OCI-LY1 (cell line): ENCODE data around the gene TMEM88.

Source experiments
- EZH2 ChIP-seq: fragments of 200-600 bp; sonication (generic), shearing (Covaris generic); IDR thresholded peaks from 2 replicates; pipeline ENCODE4 v1.8.0; 2017; ENCODE audit warnings: borderline replicate concordance, mixed run types, mild to moderate bottlenecking, antibody characterized with exemption, low read length, moderate library complexity, mixed read lengths
- TF ChIP-seq, protein P1 (sequence below): fragments of 200-600 bp; sonication (generic), shearing (Covaris generic); IDR thresholded peaks from 2 replicates; pipeline ENCODE4 v1.5.1; 2017; ENCODE audit warnings: mild to moderate bottlenecking, antibody characterized with exemption, low read length, moderate library complexity, mixed read lengths

DNA sequence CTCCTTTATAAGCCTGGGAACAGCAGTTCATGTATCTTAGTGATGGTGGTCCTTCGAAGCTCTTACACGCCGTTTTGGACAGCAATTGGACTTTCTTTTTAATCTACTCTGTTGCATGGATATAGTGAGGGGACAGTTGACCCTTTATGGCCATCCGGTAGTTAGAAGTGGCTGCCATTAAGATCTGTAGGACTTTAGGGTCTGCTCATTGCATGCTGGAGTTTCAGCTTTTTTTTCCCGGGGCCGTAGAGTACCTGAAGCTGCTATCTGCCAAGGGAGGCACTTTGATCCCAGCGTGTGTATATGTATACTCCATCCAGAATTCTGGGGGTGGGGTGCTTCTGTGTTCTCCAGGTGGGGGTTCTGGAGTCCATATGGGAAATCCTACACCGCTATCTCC, 4.2 kb downstream of the TMEM88 start:
- TF ChIP-seq, protein P1, sequence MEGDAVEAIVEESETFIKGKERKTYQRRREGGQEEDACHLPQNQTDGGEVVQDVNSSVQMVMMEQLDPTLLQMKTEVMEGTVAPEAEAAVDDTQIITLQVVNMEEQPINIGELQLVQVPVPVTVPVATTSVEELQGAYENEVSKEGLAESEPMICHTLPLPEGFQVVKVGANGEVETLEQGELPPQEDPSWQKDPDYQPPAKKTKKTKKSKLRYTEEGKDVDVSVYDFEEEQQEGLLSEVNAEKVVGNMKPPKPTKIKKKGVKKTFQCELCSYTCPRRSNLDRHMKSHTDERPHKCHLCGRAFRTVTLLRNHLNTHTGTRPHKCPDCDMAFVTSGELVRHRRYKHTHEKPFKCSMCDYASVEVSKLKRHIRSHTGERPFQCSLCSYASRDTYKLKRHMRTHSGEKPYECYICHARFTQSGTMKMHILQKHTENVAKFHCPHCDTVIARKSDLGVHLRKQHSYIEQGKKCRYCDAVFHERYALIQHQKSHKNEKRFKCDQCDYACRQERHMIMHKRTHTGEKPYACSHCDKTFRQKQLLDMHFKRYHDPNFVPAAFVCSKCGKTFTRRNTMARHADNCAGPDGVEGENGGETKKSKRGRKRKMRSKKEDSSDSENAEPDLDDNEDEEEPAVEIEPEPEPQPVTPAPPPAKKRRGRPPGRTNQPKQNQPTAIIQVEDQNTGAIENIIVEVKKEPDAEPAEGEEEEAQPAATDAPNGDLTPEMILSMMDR, result no peak
- TF ChIP-seq EZH2, result no peak
